Lower lobe of right lung (tissue), 2 donors: ENCODE data around the gene RFTN1. TPM values are rescaled to one million over a fixed set of nuclear protein-coding genes. Genes with fewer than 3 reads are reported as not detected.

Source experiments
- ATAC-seq, 2 donors: fragments of 200-7000 bp; cut with Tn5 transposase; one replicate each; pipeline ENCODE4 v1.9.1; 2020 to 2022; ENCODE audit warnings: mild to moderate bottlenecking in 2 of 2, moderate library complexity in 2 of 2
- DNase-seq: peaks from one replicate; pipeline ENCODE4 v3.0.0-alpha.2; 2020
- H3K27ac ChIP-seq: fragments of 200-600 bp; one replicate; pipeline ENCODE4 v1.8.0; 2022
- H3K27me3 ChIP-seq: fragments of 200-600 bp; one replicate; pipeline ENCODE4 v1.8.0; 2022; ENCODE audit warnings: low read depth
- H3K36me3 ChIP-seq: fragments of 200-600 bp; one replicate; pipeline ENCODE4 v1.8.0; 2022; ENCODE audit warnings: mild to moderate bottlenecking
- H3K4me1 ChIP-seq: fragments of 200-600 bp; one replicate; pipeline ENCODE4 v1.8.0; 2022
- H3K4me3 ChIP-seq: fragments of 200-600 bp; one replicate; pipeline ENCODE4 v1.8.0; 2022; ENCODE audit warnings: mild to moderate bottlenecking
- H3K9me3 ChIP-seq: fragments of 200-600 bp; one replicate; pipeline ENCODE4 v1.8.0; 2022
- CTCF ChIP-seq: fragments of 200-600 bp; IDR thresholded peaks from one replicate; pipeline ENCODE4 v1.8.0; 2022; ENCODE audit warnings: antibody characterized with exemption, mild to moderate bottlenecking
- intact Hi-C: fragments of 100-400 bp; cut with DNase I; formaldehyde crosslinking; loops from one replicate; pipeline ENCODE4 v1.11.0; 2022
- total RNA-seq: library from RNA; stranded (reverse); fragmentation: NEBNext Ultra II Directional; extraction: Animal tissue kit (Norgen Biotek cat#: 25700); gene quantifications from one replicate; pipeline ENCODE4 v1.2.1, GENCODE V29; 2021
- donor health status: DM: no; HTN: yes; CAD: no; lungs with severe emphysema.

Gene RFTN1
- total RNA-seq, 1 donor from 2014 or later = 58.2 TPM

GRCh38 chr3:16478516-16478915 is 35.0 kb downstream of the RFTN1 start:
- no peaks in the 10 kb centered on the region for H3K9me3 ChIP-seq
- no peaks in the 10 kb centered on the region for H3K27me3 ChIP-seq
- no peak for DNase-seq
- H3K4me3 ChIP-seq = no peak overlapping the region
- H3K27ac ChIP-seq = no peak overlapping the region
- intact Hi-C loops = no loop called here
- H3K4me1 ChIP-seq = peaks cover 46% of the 10 kb centered on the region
- H3K36me3 ChIP-seq = no peaks in the 10 kb centered on the region
- ATAC-seq = no peak
- TF ChIP-seq CTCF = no peak

- DNase-seq = no peak
- Histone ChIP-seq H3K27ac (no peak overlapping the region), H3K36me3 (peaks cover 1% of the 10 kb centered on the region), H3K4me1 (peaks cover 36% of the 10 kb centered on the region), H3K4me3 (no peak overlapping the region), H3K27me3 (no peaks in the 10 kb centered on the region), H3K9me3 (no peaks in the 10 kb centered on the region)
- intact Hi-C loops = no loop called here
- no peak for TF ChIP-seq CTCF
- ATAC-seq = no peak
Measured at GRCh38 chr3:16477521-16477920, 36.0 kb downstream of the RFTN1 start.

GRCh38 chr3:16477056-16477455 is 36.4 kb downstream of the RFTN1 start:
- H3K4me3 ChIP-seq = no peak overlapping the region
- ATAC-seq (no peak), DNase-seq (no peak)
- no peaks in the 10 kb centered on the region for H3K9me3 ChIP-seq
- H3K27ac ChIP-seq = no peak overlapping the region
- intact Hi-C loops = no loop called here
- TF ChIP-seq CTCF = no peak
- no peaks in the 10 kb centered on the region for H3K27me3 ChIP-seq
- H3K36me3 ChIP-seq = peaks cover 6% of the 10 kb centered on the region
- H3K4me1 ChIP-seq = peaks cover 32% of the 10 kb centered on the region

- ATAC-seq = no peak
- H3K4me1 ChIP-seq = peaks cover 28% of the 10 kb centered on the region
- H3K4me3 ChIP-seq = no peak overlapping the region
- DNase-seq = no peak
- H3K27me3 ChIP-seq = no peaks in the 10 kb centered on the region
- H3K27ac ChIP-seq = no peak overlapping the region
- no peak for TF ChIP-seq CTCF
- peaks cover 6% of the 10 kb centered on the region for H3K36me3 ChIP-seq
- no peaks in the 10 kb centered on the region for H3K9me3 ChIP-seq
- intact Hi-C loops = no loop called here
Measured at GRCh38 chr3:16476636-16477035, 36.9 kb downstream of the RFTN1 start.

- H3K9me3 ChIP-seq = no peaks in the 10 kb centered on the region
- peaks cover 6% of the 10 kb centered on the region for H3K36me3 ChIP-seq
- no peak overlapping the region for H3K27ac ChIP-seq
- no peak overlapping the region for H3K4me3 ChIP-seq
- DNase-seq (no peak), ATAC-seq (no peak)
- peaks cover 20% of the 10 kb centered on the region for H3K4me1 ChIP-seq
- intact Hi-C loops = no loop called here
- no peaks in the 10 kb centered on the region for H3K27me3 ChIP-seq
- no peak for TF ChIP-seq CTCF
Measured at GRCh38 chr3:16475766-16476165, 37.7 kb downstream of the RFTN1 start.

- TF ChIP-seq CTCF = no peak
- Histone ChIP-seq H3K27ac (no peak overlapping the region), H3K36me3 (peaks cover 6% of the 10 kb centered on the region), H3K4me1 (peaks cover 12% of the 10 kb centered on the region), H3K4me3 (no peak overlapping the region), H3K27me3 (no peaks in the 10 kb centered on the region), H3K9me3 (no peaks in the 10 kb centered on the region)
- DNase-seq = no peak
- no peak for ATAC-seq
- intact Hi-C loops = no loop called here
Measured at GRCh38 chr3:16474920-16475319, 38.6 kb downstream of the RFTN1 start.
